ENCODE measurements around the gene CELSR2.

DNA sequence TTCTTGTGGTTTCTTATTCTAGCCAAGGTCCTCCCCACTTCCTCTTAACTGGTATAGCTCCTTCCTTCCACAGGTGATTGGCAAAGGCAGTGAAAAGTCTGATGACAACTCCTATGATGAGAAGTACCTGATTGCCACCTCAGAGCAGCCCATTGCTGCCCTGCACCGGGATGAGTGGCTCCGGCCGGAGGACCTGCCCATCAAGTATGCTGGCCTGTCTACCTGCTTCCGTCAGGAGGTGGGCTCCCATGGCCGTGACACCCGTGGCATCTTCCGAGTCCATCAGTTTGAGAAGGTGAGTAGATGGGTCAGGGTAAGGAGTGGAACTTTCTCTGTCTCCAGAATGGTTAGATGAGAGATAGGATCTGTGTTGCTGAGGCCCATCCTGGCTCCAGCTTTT, 14.2 kb upstream of the CELSR2 start:
- no peak for TF ChIP-seq CTCF (IDR thresholded peaks at IDR 0.05; ENCODE audit: borderline replicate concordance, extremely low read depth, low read length, poor library complexity, severe bottlenecking)
- no peak for TF ChIP-seq EZH2 (IDR thresholded peaks at IDR 0.05; ENCODE audit: borderline replicate concordance, low read depth, low read length, severe bottlenecking)

Measured in DND-41 (cell line).